Measurements from ENCODE around the gene BACH2. TPM values are rescaled to one million over a fixed set of nuclear protein-coding genes. Genes with fewer than 3 reads are reported as not detected.

The BACH2 gene
- total RNA-seq, 1 donor from 2014 or later = 3.9 TPM

- Histone ChIP-seq H2AFZ (replicated peaks) (no peak overlapping the region), H3K36me3 (no peaks in the 10 kb centered on the region), H3K4me3 (no peak overlapping the region), H3K4me1 (no peaks in the 10 kb centered on the region), H3K9me3 (ENCODE audit: low read depth) (no peaks in the 10 kb centered on the region), H4K20me1 (ENCODE audit: low read depth) (no peaks in the 10 kb centered on the region), H3F3A (ENCODE audit: low read depth) (no peaks in the 10 kb centered on the region), H3K27ac (no peak overlapping the region), H3K4me2 (no peak overlapping the region), H3K27me3 (no peaks in the 10 kb centered on the region), H3K79me2 (ENCODE audit: low read depth) (no peaks in the 10 kb centered on the region), H3K9ac (no peak overlapping the region)
- Mint-ChIP-seq H3K27ac (no peak overlapping the region), H3K27me3 (ENCODE audit: insufficient read depth, low read depth) (peaks cover 2% of the 10 kb centered on the region), H3K4me1 (peaks cover 3% of the 10 kb centered on the region), H3K9me3 (no peaks in the 10 kb centered on the region), H3K36me3 (no peaks in the 10 kb centered on the region), H3K4me3 (no peak overlapping the region)
- DNase-seq (ENCODE audit: low spot score) = no peak
- TF ChIP-seq CTCF (IDR thresholded peaks at IDR 0.05) (no peak), EZH2 (IDR thresholded peaks at IDR 0.05) (no peak), EZH2phosphoT487 (IDR thresholded peaks at IDR 0.05) (no peak)
Measured at GRCh38 chr6:90322976-90323474, 26.4 kb upstream of the BACH2 start.

DNA sequence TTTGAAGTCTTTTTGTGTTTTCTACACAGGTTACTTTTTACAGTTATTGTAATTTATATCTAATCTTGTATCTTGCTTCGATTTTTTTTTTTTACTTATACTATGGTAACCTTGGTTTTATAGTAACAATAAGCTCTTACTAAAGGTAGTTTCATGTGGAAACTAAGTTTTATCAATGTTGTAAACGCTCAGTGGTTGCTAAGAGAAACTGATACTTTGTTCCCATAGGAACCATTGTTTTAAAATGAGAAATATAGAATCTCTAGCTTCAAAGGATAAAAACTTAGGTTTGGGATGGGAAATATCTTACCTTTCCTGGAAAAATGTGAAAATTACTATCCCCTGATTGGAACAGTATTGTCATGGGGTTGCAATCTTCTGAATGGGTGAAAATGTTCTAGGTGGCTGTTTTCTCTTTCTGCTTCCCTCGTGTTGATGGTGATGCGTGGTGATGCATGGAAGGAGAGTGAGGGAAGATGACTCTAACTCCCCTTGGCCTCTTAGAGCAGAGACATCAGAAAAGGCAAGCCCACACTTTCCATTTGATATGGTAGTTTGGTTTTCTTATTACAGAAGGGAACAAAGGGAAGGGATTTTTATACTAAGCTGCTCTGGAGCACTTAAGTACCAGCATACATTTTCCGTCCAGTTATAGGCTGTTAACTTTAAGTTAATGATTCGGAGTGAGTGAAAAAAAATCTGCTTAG is 23.5 kb upstream of the BACH2 start:
- no peak for TF ChIP-seq CTCF (IDR thresholded peaks at IDR 0.05)
- no peak for TF ChIP-seq EZH2phosphoT487 (IDR thresholded peaks at IDR 0.05)
- no peak for TF ChIP-seq EZH2 (IDR thresholded peaks at IDR 0.05)
- no peak for DNase-seq (ENCODE audit: low spot score)
- Histone ChIP-seq H3K4me1 (no peaks in the 10 kb centered on the region), H3K36me3 (no peaks in the 10 kb centered on the region), H3K4me3 (no peak overlapping the region), H3K79me2 (ENCODE audit: low read depth) (no peaks in the 10 kb centered on the region), H4K20me1 (ENCODE audit: low read depth) (no peaks in the 10 kb centered on the region), H3K9me3 (ENCODE audit: low read depth) (no peaks in the 10 kb centered on the region), H3K27ac (no peak overlapping the region), H3K27me3 (no peaks in the 10 kb centered on the region), H3K4me2 (no peak overlapping the region), H2AFZ (replicated peaks) (peak overlapping the region; percentile 31), H3K9ac (no peak overlapping the region), H3F3A (ENCODE audit: low read depth) (no peaks in the 10 kb centered on the region)
- Mint-ChIP-seq H3K36me3 (no peaks in the 10 kb centered on the region), H3K4me1 (peaks cover 9% of the 10 kb centered on the region), H3K9me3 (no peaks in the 10 kb centered on the region), H3K27ac (no peak overlapping the region), H3K27me3 (ENCODE audit: insufficient read depth, low read depth) (no peaks in the 10 kb centered on the region), H3K4me3 (no peak overlapping the region)

GRCh38 chr6:90319044-90319443 is 22.4 kb upstream of the BACH2 start:
- H3K9me3 Mint-ChIP-seq = no peaks in the 10 kb centered on the region
- no peak for DNase-seq (ENCODE audit: low spot score)
- Histone ChIP-seq H3K4me2 (no peak overlapping the region), H3K27me3 (no peaks in the 10 kb centered on the region), H3K9ac (no peak overlapping the region), H3F3A (ENCODE audit: low read depth) (no peaks in the 10 kb centered on the region), H3K79me2 (ENCODE audit: low read depth) (no peaks in the 10 kb centered on the region), H3K4me1 (no peaks in the 10 kb centered on the region), H3K27ac (no peak overlapping the region), H3K4me3 (no peak overlapping the region), H2AFZ (replicated peaks) (no peak overlapping the region), H4K20me1 (ENCODE audit: low read depth) (no peaks in the 10 kb centered on the region), H3K9me3 (ENCODE audit: low read depth) (no peaks in the 10 kb centered on the region), H3K36me3 (no peaks in the 10 kb centered on the region)
- H3K36me3 Mint-ChIP-seq = no peaks in the 10 kb centered on the region
- no peak overlapping the region for H3K27ac Mint-ChIP-seq
- no peaks in the 10 kb centered on the region for H3K27me3 Mint-ChIP-seq (ENCODE audit: insufficient read depth, low read depth)
- no peak overlapping the region for H3K4me3 Mint-ChIP-seq
- peaks cover 9% of the 10 kb centered on the region for H3K4me1 Mint-ChIP-seq
- TF ChIP-seq EZH2 (IDR thresholded peaks at IDR 0.05) = no peak
- no peak for TF ChIP-seq EZH2phosphoT487 (IDR thresholded peaks at IDR 0.05)
- TF ChIP-seq CTCF (IDR thresholded peaks at IDR 0.05) = no peak

Measured in neural progenitor cell (in vitro differentiated cells).